Neural crest cell (in vitro differentiated cells): ENCODE data around the gene SLC22A2. TPM values are rescaled to one million over a fixed set of nuclear protein-coding genes. Genes with fewer than 3 reads are reported as not detected.
A peak's percentile ranks its signal among the peaks of the same experiment; 100 is the strongest.

Experiments
- DNase-seq: peaks from one replicate; pipeline ENCODE4 v3.0.0; 2021; ENCODE audit warnings: low read depth, mixed read lengths, low spot score
- H3K27ac Mint-ChIP-seq: one replicate; pipeline ENCODE4 v1.8.0; 2021; ENCODE audit warnings: mild to moderate bottlenecking, mixed read lengths; ENCODE audit not compliant: unreplicated experiment
- H3K27me3 Mint-ChIP-seq: 2 replicates; pipeline ENCODE4 v1.8.0; 2021; ENCODE audit warnings: low read depth, mild to moderate bottlenecking, mixed read lengths
- H3K36me3 Mint-ChIP-seq: 2 replicates; pipeline ENCODE4 v1.8.0; 2021; ENCODE audit warnings: low read depth, mild to moderate bottlenecking, mixed read lengths
- H3K4me1 Mint-ChIP-seq: 2 replicates; pipeline ENCODE4 v1.8.0; 2021; ENCODE audit warnings: mixed read lengths
- H3K4me3 Mint-ChIP-seq: one replicate; pipeline ENCODE4 v1.8.0; 2021; ENCODE audit warnings: mild to moderate bottlenecking, mixed read lengths
- H3K9me3 Mint-ChIP-seq: 2 replicates; pipeline ENCODE4 v1.8.0; 2021; ENCODE audit warnings: mixed read lengths
- total RNA-seq: library from RNA; stranded (reverse); gene quantifications from 2 replicates; pipeline ENCODE4 v1.2.1, GENCODE V29; 2021
- TF ChIP-seq, protein P1 (sequence below): fragments of 200-600 bp; sonication (generic); conservative IDR thresholded peaks from 2 replicates; pipeline ENCODE4 v1.5.0; 2021; ENCODE audit warnings: antibody characterized with exemption, mild to moderate bottlenecking

The SLC22A2 gene
- total RNA-seq, 1 donor from 2014 or later = not detected

DNA sequence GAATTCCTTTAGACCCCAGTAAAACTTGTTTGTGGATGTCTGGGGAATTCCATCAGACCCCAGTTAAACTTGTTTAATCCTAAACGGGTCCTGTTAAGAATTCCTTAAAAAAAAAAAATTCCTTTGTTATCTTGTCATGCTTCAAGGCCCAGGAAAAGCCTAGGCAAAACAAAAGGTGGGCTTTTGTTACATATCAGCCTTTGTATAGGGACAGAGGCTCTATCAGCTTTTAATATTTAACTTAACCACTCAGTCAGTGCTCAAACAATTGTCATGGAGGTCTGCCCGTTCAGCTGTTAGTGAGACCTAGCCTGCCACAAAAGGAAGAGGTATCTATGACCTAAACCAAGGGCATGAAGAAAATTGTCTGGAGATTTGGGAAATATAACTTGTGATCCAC lies 83.9 kb downstream of the SLC22A2 start:
- Mint-ChIP-seq H3K27ac (no peak overlapping the region), H3K36me3 (no peaks in the 10 kb centered on the region), H3K27me3 (no peaks in the 10 kb centered on the region), H3K4me1 (peaks cover 24% of the 10 kb centered on the region), H3K9me3 (no peaks in the 10 kb centered on the region), H3K4me3 (no peak overlapping the region)
- DNase-seq = no peak
- TF ChIP-seq, protein P1, sequence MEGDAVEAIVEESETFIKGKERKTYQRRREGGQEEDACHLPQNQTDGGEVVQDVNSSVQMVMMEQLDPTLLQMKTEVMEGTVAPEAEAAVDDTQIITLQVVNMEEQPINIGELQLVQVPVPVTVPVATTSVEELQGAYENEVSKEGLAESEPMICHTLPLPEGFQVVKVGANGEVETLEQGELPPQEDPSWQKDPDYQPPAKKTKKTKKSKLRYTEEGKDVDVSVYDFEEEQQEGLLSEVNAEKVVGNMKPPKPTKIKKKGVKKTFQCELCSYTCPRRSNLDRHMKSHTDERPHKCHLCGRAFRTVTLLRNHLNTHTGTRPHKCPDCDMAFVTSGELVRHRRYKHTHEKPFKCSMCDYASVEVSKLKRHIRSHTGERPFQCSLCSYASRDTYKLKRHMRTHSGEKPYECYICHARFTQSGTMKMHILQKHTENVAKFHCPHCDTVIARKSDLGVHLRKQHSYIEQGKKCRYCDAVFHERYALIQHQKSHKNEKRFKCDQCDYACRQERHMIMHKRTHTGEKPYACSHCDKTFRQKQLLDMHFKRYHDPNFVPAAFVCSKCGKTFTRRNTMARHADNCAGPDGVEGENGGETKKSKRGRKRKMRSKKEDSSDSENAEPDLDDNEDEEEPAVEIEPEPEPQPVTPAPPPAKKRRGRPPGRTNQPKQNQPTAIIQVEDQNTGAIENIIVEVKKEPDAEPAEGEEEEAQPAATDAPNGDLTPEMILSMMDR = no peak

DNA sequence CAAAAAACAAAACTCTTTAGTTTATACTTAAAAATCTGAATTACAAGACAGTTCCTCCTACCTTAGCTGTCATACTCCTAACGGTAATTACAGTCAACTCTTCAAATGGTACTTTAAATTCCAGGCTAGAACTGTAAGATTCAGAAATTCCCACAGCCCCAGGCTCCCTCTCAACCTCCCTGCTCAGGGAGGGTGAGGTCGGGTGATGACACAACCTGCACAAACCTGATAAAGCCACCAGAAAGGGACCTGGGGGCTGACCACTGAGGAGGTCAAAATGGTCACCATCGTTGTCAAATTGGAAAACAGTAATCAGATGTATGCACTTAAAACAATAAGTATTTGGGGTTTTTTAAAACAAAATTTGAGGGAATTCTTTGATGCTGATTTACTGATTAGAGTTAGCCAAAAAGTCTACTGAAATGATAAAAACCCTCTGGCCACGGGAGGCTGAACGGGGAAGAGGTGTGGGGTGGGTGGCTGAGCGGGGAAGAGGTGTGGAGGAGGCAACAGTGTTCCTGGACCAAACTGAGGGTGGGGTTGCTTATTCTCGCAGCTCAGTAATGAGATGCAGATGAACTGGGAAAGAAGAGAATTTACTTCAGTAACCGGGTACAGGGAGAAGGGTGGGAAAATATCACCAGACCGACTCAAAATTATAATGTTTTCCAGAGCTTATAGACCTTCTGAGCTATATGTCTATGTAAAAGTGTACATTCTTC lies 84.7 kb downstream of the SLC22A2 start:
- H3K4me1 Mint-ChIP-seq = peaks cover 24% of the 10 kb centered on the region
- H3K9me3 Mint-ChIP-seq = no peaks in the 10 kb centered on the region
- no peak for DNase-seq
- H3K27ac Mint-ChIP-seq = no peak overlapping the region
- no peaks in the 10 kb centered on the region for H3K36me3 Mint-ChIP-seq
- H3K27me3 Mint-ChIP-seq = no peaks in the 10 kb centered on the region
- TF ChIP-seq, protein P1 = no peak
- no peak overlapping the region for H3K4me3 Mint-ChIP-seq

DNA sequence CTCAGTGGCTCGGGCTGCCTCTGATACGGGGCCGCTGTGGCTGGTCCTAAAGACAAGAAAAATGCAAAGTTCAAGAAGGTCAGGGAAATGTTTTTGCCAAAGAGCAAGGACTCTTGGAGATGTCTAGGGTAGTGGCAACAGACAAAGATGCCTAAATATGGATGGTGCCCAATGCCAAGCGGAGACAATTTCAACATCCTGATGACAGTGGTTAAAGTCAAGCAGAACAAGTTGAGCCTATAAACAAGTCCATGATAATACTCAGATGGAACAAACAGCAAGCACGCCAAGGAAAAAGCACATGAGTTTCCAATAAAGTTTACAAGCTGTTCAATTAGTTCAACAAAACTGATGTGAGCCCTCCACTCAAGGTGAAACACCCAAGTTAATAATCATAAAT lies 85.9 kb downstream of the SLC22A2 start:
- DNase-seq = no peak
- Mint-ChIP-seq H3K4me1 (peaks cover 13% of the 10 kb centered on the region), H3K27ac (peak overlapping the region; percentile 12), H3K9me3 (no peaks in the 10 kb centered on the region), H3K27me3 (no peaks in the 10 kb centered on the region), H3K4me3 (no peak overlapping the region), H3K36me3 (no peaks in the 10 kb centered on the region)
- TF ChIP-seq, protein P1 = no peak

DNA sequence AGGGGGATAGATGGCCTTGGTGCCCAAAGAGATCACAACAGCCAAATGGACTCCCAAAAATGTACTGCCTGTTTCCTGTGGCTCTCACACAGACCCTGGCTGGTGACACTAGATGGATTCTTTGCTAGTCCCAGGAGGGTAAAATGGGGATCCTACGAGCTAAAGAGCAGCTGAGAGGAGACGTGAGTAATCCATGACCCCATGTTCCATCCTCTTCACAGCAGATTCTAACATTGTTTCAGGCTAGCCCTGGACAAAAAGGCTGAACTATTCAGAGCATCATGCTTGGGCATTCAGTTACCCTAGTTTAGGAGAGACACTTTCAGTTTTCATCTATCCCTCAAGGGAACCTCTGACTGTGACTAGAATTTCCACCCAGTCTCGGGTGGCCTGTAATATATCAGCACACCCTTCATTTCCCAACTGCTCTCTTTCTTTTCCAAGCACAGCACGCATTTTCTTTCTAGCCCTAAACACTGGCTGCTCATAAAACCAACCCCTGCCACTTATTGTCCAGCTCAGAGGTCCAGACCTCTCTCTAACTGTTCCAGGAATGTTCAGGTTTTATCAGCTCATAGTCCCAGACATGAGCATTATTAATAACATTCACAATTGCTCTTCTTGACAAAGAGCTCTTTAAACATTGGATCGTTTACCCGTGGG lies 88.5 kb downstream of the SLC22A2 start:
- Mint-ChIP-seq H3K36me3 (peaks cover 2% of the 10 kb centered on the region), H3K4me1 (no peaks in the 10 kb centered on the region), H3K4me3 (no peak overlapping the region), H3K27ac (peak overlapping the region; percentile 12), H3K27me3 (no peaks in the 10 kb centered on the region), H3K9me3 (no peaks in the 10 kb centered on the region)
- TF ChIP-seq, protein P1 = no peak
- no peak for DNase-seq

DNA sequence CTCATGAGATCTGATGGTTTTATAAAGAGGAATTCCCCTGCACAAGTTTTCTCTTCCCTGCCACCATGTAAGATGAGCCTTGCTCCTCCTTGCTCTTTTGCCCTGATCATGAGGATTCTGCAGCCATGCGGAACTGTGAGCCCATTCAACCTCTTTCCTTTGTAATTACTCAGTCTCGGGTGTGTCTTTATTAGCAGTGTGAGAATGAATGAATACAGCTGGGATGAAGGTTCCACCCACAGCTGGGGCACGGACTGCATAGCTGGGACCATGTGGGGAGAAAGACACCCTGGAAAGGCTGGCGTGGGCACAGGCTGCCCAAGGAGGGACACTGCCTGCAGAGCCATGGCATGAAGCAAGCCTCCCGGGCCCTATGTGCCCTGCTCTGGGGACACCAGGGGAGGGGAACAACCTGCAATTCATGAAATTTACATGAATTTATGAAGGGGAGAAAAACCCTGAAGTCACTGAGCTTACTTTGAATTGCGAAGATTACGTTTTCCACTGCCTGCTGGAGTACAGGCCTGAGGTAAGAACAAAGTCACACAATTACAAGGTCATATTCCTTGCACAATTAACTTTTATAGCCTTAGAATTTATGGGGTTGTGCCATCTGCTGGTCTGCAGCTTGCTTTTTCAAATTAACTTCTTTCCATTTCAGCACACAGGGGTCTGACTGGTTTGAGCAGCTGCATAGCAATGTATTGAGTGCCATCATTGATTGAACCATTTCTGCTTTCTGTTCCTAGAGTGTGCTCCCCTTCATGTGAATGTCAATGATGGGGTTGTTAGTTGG lies 90.8 kb downstream of the SLC22A2 start:
- Mint-ChIP-seq H3K27ac (no peak overlapping the region), H3K9me3 (no peaks in the 10 kb centered on the region), H3K4me1 (no peaks in the 10 kb centered on the region), H3K27me3 (no peaks in the 10 kb centered on the region), H3K36me3 (peaks cover 2% of the 10 kb centered on the region), H3K4me3 (no peak overlapping the region)
- DNase-seq = no peak
- TF ChIP-seq, protein P1 = no peak

Other genes starting within 250 kb of the SLC22A2 start
- gene SLC22A1, start 137.0 kb downstream of the SLC22A2 start, total RNA-seq = 1.7 and 2.1 TPM in 2 replicates
- gene SLC22A3, start 89.6 kb upstream of the SLC22A2 start, total RNA-seq = 0.12 TPM in 1 of 2 replicates, not detected in the other